ENCODE measurements around the gene GPC6.

GPC6 gene

DNA sequence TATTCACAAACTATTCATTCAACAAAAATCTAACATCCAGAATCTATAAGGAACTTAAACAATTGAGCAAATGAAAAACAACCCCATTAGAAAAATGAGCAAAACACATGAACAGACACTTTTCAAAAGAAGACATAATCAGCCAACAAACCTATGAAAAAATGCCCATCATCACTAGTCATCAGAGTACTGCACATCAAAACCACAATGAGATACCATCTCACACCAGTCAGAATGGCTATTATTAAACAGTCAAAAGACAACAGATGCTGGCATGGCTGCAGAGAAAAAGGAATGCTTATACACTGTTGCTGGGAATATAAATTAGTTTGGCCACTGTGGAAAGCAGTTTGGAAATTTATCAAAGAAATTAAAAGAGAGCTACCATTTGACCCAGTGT is 487.6 kb downstream of the GPC6 start:
- no peak overlapping the region for H3K4me3 ChIP-seq (ENCODE audit: low read depth, low read length)
- TF ChIP-seq, protein P1, sequence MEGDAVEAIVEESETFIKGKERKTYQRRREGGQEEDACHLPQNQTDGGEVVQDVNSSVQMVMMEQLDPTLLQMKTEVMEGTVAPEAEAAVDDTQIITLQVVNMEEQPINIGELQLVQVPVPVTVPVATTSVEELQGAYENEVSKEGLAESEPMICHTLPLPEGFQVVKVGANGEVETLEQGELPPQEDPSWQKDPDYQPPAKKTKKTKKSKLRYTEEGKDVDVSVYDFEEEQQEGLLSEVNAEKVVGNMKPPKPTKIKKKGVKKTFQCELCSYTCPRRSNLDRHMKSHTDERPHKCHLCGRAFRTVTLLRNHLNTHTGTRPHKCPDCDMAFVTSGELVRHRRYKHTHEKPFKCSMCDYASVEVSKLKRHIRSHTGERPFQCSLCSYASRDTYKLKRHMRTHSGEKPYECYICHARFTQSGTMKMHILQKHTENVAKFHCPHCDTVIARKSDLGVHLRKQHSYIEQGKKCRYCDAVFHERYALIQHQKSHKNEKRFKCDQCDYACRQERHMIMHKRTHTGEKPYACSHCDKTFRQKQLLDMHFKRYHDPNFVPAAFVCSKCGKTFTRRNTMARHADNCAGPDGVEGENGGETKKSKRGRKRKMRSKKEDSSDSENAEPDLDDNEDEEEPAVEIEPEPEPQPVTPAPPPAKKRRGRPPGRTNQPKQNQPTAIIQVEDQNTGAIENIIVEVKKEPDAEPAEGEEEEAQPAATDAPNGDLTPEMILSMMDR (IDR thresholded peaks at IDR 0.05; ENCODE audit: borderline replicate concordance, insufficient read depth, low read depth, low read length) = no peak

DNA sequence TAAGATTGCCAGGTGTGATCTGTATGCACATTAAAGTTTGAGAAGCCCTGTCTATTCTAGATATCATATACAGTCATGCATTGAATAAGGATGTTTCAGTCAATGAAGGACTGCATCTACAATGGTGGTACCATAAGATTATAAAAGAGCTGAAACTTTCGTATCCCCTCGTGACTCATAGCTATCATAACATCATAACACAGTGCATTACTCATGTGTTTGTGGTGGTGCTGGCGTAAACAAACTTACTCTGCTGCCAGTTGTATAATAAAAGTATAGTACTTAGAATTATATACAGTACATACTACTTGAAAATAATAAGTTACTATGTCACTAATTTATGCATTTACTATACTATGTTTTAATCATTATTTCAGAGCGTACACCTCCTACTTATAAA is 489.3 kb downstream of the GPC6 start:
- no peak overlapping the region for H3K4me3 ChIP-seq (ENCODE audit: low read depth, low read length)
- TF ChIP-seq, protein P1 (IDR thresholded peaks at IDR 0.05; ENCODE audit: borderline replicate concordance, insufficient read depth, low read depth, low read length) = no peak

GRCh38 chr13:93716623-93717022 is 490.0 kb downstream of the GPC6 start:
- TF ChIP-seq, protein P1 (IDR thresholded peaks at IDR 0.05; ENCODE audit: borderline replicate concordance, insufficient read depth, low read depth, low read length) = no peak
- no peak overlapping the region for H3K4me3 ChIP-seq (ENCODE audit: low read depth, low read length)

DNA sequence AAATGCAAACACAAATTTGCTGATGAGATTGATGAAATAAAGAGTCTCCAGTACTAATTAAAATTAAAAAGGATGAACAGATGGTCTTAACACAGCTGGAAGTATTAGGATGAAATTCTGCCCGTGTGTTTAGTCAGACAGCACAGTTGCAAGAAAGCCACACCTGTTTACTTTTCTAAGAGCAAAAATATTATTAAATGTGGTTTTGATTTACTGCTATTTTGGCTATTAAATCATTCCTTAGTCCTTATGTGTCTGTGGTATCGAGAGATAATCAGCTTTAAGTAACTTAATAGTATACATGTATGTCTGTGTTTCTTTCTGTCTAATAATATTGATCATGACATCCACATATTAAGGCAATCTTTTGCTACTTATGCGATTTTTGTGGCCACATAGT is 494.9 kb downstream of the GPC6 start:
- no peak overlapping the region for H3K4me3 ChIP-seq (ENCODE audit: low read depth, low read length)
- TF ChIP-seq, protein P1 (IDR thresholded peaks at IDR 0.05; ENCODE audit: borderline replicate concordance, insufficient read depth, low read depth, low read length) = no peak

DNA sequence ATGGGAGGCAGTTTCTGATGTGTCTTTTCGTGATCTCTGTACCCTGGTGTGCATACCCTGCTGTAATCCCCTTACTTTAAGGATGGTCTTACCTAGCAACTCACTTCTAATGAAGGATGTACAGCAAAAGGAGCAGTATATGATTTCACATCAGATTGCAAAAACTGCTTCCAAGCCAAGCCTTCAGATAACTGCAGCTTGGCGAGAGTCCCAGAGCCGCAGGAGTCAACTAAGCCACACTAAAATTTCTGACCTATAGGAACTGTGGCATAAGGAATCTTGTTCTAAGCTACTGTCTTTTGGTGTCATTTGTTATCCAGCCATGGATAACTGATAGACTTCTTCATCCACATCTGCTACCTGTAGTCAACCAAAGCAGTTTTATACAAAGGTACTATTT is 496.7 kb downstream of the GPC6 start:
- TF ChIP-seq, protein P1 (IDR thresholded peaks at IDR 0.05; ENCODE audit: borderline replicate concordance, insufficient read depth, low read depth, low read length) = no peak
- no peak overlapping the region for H3K4me3 ChIP-seq (ENCODE audit: low read depth, low read length)

DNA sequence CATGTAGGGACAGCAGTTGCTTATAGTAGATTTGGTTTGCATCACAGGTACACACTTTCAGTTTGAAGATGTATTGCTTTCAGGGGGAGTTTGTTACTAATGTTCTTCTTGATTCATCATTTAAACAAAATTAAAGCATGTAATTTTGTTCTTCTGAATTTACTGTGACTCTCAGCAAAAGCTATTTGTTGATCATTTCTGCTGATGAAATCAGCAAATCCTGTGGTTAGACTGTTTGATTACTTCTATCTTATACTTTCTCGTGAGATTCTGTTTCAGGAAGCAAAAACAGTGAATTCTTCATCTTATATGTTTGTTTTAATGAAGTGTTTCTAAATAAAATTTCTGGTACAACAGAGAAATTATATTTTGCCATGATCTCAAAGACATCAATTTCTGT is 497.6 kb downstream of the GPC6 start:
- TF ChIP-seq, protein P1 (IDR thresholded peaks at IDR 0.05; ENCODE audit: borderline replicate concordance, insufficient read depth, low read depth, low read length) = no peak

DNA sequence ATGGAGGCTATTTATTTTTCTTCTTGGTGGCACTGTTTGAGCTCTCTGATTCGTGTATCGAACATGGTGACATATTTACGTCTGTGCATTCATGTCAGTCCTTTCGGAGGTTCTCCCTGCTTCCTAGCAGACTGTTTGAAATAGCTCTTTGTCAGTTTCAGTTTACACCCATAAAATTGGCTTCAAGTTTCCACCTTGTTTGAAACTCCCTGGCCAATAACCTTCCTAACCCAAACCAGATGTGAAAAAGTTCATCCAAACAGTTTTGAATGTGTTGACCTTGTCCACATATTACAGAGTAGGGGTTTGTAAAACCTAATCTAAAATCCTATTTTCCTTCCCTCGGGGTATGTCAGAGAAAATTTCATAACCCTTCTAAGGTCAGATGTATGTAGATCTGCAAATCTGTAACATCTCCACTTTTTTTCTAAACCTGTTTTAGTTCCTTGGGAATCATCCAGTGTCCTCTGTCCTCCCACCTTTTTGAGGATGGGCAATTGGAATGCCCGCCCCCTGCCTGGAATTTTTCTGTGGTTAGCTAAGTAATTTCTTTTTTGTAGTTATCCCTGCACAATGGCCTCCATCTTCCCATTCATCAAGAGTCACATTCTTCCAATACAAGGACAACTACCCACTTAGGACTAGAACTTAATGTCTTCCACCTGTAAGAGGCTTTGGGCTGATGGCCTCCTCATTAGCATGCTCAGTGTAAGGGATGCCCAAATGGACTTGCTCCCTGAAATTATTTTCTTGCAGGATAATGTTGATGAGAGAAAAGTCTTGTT is 499.8 kb downstream of the GPC6 start:
- TF ChIP-seq, protein P1 (IDR thresholded peaks at IDR 0.05; ENCODE audit: borderline replicate concordance, insufficient read depth, low read depth, low read length) = no peak
- H3K4me3 ChIP-seq (ENCODE audit: low read depth, low read length) = no peak overlapping the region

More for the DNA sequence above, 497.6 kb downstream of the GPC6 start:
- no peak overlapping the region for H3K4me3 ChIP-seq (ENCODE audit: low read depth, low read length)

All from GM12875 (cell line).